Mesangial cell (primary cell): Measurements from ENCODE around the gene CHD1L. TPM values are rescaled to one million over a fixed set of nuclear protein-coding genes. Genes with fewer than 3 reads are reported as not detected.

Source experiments
- total RNA-seq: library from RNA; depleted of rRNA; stranded (reverse); fragments of >200 nt; gene quantifications from 2 replicates; pipeline ENCODE4 v1.2.3, GENCODE V29; 2015

Gene CHD1L
- total RNA-seq: 12.8 and 23.3 TPM in 2 replicates

DNA sequence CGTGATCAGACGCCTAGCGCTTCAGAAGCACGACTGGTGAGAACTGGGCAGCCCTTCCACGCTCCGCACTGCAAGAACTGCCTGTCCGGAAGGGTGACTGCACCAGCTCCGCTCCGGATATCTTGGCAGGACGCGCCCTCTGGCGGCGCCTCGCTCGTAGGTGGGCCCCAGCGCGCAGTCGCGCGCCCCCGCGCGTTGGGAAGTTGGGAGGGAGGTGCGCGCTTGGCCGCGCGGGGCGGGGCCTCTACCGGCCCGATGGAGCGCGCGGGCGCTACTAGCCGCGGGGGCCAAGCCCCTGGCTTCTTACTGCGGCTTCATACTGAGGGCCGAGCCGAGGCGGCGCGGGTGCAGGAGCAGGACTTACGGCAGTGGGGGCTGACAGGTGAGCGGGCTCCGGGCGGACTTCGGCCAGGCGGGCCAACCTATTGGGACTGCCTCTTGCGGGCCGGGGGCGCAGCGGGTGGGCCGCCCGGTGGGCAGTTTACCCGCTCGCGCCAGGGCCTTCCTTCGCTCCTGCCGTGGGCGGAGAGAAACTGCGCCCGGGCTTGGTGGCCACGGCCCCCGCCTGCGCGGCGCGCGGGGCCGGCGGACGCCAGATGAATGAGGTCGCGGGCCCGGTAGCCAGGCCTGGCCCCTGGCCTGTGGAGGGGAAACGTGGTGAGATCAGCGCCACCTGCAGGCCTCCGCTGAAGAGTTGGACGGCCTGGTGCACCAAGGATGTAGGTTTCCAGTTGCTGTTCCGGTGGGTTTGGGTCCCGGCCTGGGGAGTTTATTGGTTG is at the start of gene CHD1L:
CHD1L (plus strand) TSS at position 236 of the 779 bp plus-strand sequence; CDS start at position 256, 20 bp downstream.

GRCh38 chr1:147225193-147225730 is 17.2 kb upstream of the CHD1L start, which contains the start of gene FMO5:
Gene FMO5 (minus strand): TSS chr1:147225339. CDS start chr1:147225029, 310 bp downstream.

Other genes starting within 250 kb of the CHD1L start
- gene PRKAB2, start 70.2 kb upstream of the CHD1L start, total RNA-seq: 5.9 and 9.6 TPM in 2 replicates
- gene FMO5, start 17.3 kb upstream of the CHD1L start, total RNA-seq: 0.16 and 2.2 TPM in 2 replicates